Lower leg skin (tissue), 3 donors: Measurements from ENCODE around the gene ADAM30.

ENCODE experiments used
- POLR2A ChIP-seq, 2 donors: fragments of 450-650 bp; IDR thresholded peaks; one replicate each; pipeline ENCODE4 v1.6.1; 2016 to 2017; ENCODE audit warnings: antibody characterized with exemption in 2 of 2, mild to moderate bottlenecking in 1 of 2, moderate library complexity in 1 of 2
- TF ChIP-seq, protein P1 (sequence below), 3 donors: fragments of 450-650 bp; IDR thresholded peaks; one replicate each; pipeline ENCODE4 v1.5.1; 2016; ENCODE audit warnings: antibody characterized with exemption in 3 of 3, mild to moderate bottlenecking in 3 of 3, moderate library complexity in 2 of 3

DNA sequence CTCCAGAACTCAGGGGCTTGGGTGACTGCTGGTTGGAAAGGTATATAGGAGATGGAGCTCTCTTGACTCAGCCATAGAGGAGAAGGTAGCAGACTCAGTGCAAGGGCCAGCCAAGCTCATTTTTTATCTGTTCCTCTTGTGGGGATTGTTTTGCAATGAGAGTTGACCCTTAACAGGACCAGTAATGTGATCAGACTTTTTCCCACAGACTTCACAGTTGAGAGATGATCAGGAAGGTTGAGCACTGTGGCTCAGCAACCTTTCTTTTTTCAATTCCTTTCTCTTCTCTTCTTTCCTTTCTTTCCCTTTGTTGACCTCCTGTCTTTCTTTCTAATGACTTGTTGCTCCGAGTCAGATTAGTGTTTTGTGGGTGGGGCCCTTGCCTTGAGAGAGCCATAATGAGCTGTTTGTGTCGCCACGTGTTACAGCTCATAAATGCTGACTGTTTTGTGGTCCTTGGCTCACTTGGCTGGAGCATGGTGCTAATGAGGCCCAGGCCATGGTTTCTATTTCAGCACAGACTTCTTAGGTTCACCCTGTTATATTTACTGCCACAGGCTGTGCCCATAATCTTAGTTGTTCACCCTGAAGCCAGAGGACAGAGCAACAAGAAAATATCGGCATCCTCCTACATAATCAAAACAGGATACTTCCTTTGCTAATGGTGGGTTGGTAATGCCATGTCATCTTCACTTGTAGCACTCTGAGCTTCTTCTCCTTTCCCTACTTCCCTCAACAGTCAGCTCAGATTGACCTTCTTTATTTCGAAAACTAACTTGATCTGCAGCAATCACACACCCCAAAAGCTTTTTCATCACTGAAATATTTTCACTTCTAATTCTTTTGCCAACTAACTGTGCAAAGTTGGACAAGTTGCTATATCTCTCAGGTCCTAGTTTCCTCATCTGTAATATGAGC is 13.9 kb downstream of the ADAM30 start:
- TF ChIP-seq, protein P1, sequence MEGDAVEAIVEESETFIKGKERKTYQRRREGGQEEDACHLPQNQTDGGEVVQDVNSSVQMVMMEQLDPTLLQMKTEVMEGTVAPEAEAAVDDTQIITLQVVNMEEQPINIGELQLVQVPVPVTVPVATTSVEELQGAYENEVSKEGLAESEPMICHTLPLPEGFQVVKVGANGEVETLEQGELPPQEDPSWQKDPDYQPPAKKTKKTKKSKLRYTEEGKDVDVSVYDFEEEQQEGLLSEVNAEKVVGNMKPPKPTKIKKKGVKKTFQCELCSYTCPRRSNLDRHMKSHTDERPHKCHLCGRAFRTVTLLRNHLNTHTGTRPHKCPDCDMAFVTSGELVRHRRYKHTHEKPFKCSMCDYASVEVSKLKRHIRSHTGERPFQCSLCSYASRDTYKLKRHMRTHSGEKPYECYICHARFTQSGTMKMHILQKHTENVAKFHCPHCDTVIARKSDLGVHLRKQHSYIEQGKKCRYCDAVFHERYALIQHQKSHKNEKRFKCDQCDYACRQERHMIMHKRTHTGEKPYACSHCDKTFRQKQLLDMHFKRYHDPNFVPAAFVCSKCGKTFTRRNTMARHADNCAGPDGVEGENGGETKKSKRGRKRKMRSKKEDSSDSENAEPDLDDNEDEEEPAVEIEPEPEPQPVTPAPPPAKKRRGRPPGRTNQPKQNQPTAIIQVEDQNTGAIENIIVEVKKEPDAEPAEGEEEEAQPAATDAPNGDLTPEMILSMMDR (IDR thresholded peaks at IDR 0.05): no peak
- no peak for TF ChIP-seq POLR2A (IDR thresholded peaks at IDR 0.05)
